Suprapubic skin (tissue), 4 donors: ENCODE results near the gene GRM1. TPM values are rescaled to one million over a fixed set of nuclear protein-coding genes. Genes with fewer than 3 reads are reported as not detected.
"Not testable (repeated sequence)": the region's sequence is repeated elsewhere in the genome, so short reads cannot be mapped to it uniquely, and the experiment has no call there.

Source experiments
- DNase-seq, 2 donors: peaks; one replicate each; pipeline ENCODE4 v3.0.0-alpha.2; 2019; ENCODE audit warnings: low spot score in 2 of 2
- H3K27ac ChIP-seq: fragments of 200-600 bp; sonication (generic); one replicate; pipeline ENCODE4 v1.5.1; 2019
- H3K27me3 ChIP-seq: fragments of 200-600 bp; sonication (generic); one replicate; pipeline ENCODE4 v1.5.1; 2019
- H3K36me3 ChIP-seq: fragments of 200-600 bp; sonication (generic); one replicate; pipeline ENCODE4 v1.5.1; 2019
- H3K4me1 ChIP-seq: fragments of 200-600 bp; sonication (generic); one replicate; pipeline ENCODE4 v1.5.1; 2019
- H3K4me3 ChIP-seq: fragments of 200-600 bp; sonication (generic); one replicate; pipeline ENCODE4 v1.5.1; 2019; ENCODE audit warnings: mild to moderate bottlenecking
- H3K9me3 ChIP-seq: fragments of 200-600 bp; sonication (generic); one replicate; pipeline ENCODE4 v1.5.1; 2019
- CTCF ChIP-seq, 2 donors: fragments of 200-600 bp in 1 of 2; fragments of 450-650 bp in 1 of 2; sonication (generic) in 1 of 2; IDR thresholded peaks; one replicate each; pipeline ENCODE4 v1.5.1; 2016 to 2019; ENCODE audit warnings: antibody characterized with exemption in 2 of 2, mild to moderate bottlenecking in 1 of 2, moderate library complexity in 1 of 2
- EP300 ChIP-seq: sonication (generic); formaldehyde crosslinking; IDR thresholded peaks from one replicate; pipeline ENCODE4 v1.6.1; 2017; ENCODE audit warnings: antibody characterized with exemption
- POLR2A ChIP-seq, 2 donors: fragments of 450-650 bp; IDR thresholded peaks; one replicate each; pipeline ENCODE4 v1.6.1; 2017; ENCODE audit warnings: antibody characterized with exemption in 2 of 2, mild to moderate bottlenecking in 2 of 2, moderate library complexity in 2 of 2
- POLR2AphosphoS5 ChIP-seq, 3 donors: sonication (generic); formaldehyde crosslinking; IDR thresholded peaks; one replicate each; pipeline ENCODE4 v1.6.1; 2017; ENCODE audit warnings: antibody characterized with exemption in 3 of 3
- WGBS: methylation state at CpG from one replicate; pipeline ENCODE4 v1.1.5; 2018; 5-methylcytosine and 5-hydroxymethylcytosine counted together
- total RNA-seq, 4 donors: library from RNA; depleted of rRNA; stranded (reverse); fragments of >200 nt; gene quantifications; one replicate each; pipeline ENCODE4 v1.1.0, GENCODE V29; 2016

The GRM1 gene
- total RNA-seq, 4 donors from 2014 or later = 0.25 to 0.48 TPM; not detected in 2

- Histone ChIP-seq H3K27me3 (no peaks in the 10 kb centered on the region), H3K4me1 (peaks cover 3% of the 10 kb centered on the region), H3K4me3 (no peak overlapping the region), H3K27ac (no peak overlapping the region), H3K9me3 (peaks cover 4% of the 10 kb centered on the region), H3K36me3 (no peaks in the 10 kb centered on the region)
- WGBS = 94% methylated on average over 18 of the region's 18 CpGs
- TF ChIP-seq EP300 (no peak), POLR2AphosphoS5 (IDR thresholded peaks at IDR 0.05) (no peak), POLR2A (IDR thresholded peaks at IDR 0.05) (no peak), CTCF (IDR thresholded peaks at IDR 0.05) (no peak)
- DNase-seq = no peak
These were observed 238.6 kb downstream of the GRM1 start for GRCh38 chr6:146267447-146267846.

- no peak for DNase-seq
- no peak overlapping the region for H3K4me3 ChIP-seq
- no peak overlapping the region for H3K27ac ChIP-seq
- peaks cover 3% of the 10 kb centered on the region for H3K4me1 ChIP-seq
- no peaks in the 10 kb centered on the region for H3K36me3 ChIP-seq
- peaks cover 4% of the 10 kb centered on the region for H3K9me3 ChIP-seq
- no peak for TF ChIP-seq POLR2AphosphoS5 (IDR thresholded peaks at IDR 0.05)
- TF ChIP-seq CTCF (IDR thresholded peaks at IDR 0.05) = no peak
- H3K27me3 ChIP-seq = no peaks in the 10 kb centered on the region
- 54% methylated on average over 1 of the region's 1 CpG for WGBS
These were observed 239.1 kb downstream of the GRM1 start for GRCh38 chr6:146267946-146268345.

GRCh38 chr6:146269482-146269881 lies 240.6 kb downstream of the GRM1 start:
- TF ChIP-seq CTCF (IDR thresholded peaks at IDR 0.05) = no peak
- TF ChIP-seq POLR2AphosphoS5 (IDR thresholded peaks at IDR 0.05) = no peak
- TF ChIP-seq POLR2A (IDR thresholded peaks at IDR 0.05) = no peak

GRCh38 chr6:146271163-146271562 lies 242.3 kb downstream of the GRM1 start:
- H3K27ac ChIP-seq, H3K4me1 ChIP-seq, H3K9me3 ChIP-seq, H3K36me3 ChIP-seq, DNase-seq, H3K4me3 ChIP-seq, H3K27me3 ChIP-seq: not testable (repeated sequence)
- WGBS = 16% methylated on average over 1 of the region's 1 CpG

More at GRCh38 chr6:146269482-146269881, 240.6 kb downstream of the GRM1 start:
- DNase-seq = no peak
- Histone ChIP-seq H3K4me1 (peaks cover 3% of the 10 kb centered on the region), H3K9me3 (peaks cover 4% of the 10 kb centered on the region), H3K27me3 (no peaks in the 10 kb centered on the region), H3K27ac (no peak overlapping the region), H3K4me3 (no peak overlapping the region), H3K36me3 (no peaks in the 10 kb centered on the region)

- DNase-seq = no peak
- no peaks in the 10 kb centered on the region for H3K27me3 ChIP-seq
- H3K4me3 ChIP-seq = no peak overlapping the region
- no peak for TF ChIP-seq POLR2AphosphoS5 (IDR thresholded peaks at IDR 0.05)
- no peak for TF ChIP-seq CTCF (IDR thresholded peaks at IDR 0.05)
- no peak for TF ChIP-seq POLR2A (IDR thresholded peaks at IDR 0.05)
- TF ChIP-seq EP300 = no peak
- no peak overlapping the region for H3K27ac ChIP-seq
- peaks cover 3% of the 10 kb centered on the region for H3K4me1 ChIP-seq
- no peaks in the 10 kb centered on the region for H3K9me3 ChIP-seq
- no peaks in the 10 kb centered on the region for H3K36me3 ChIP-seq
These were observed 244.6 kb downstream of the GRM1 start for GRCh38 chr6:146273490-146273889.

- no peak for TF ChIP-seq CTCF (IDR thresholded peaks at IDR 0.05)
- TF ChIP-seq POLR2AphosphoS5 (IDR thresholded peaks at IDR 0.05) = no peak
- TF ChIP-seq POLR2A (IDR thresholded peaks at IDR 0.05) = no peak
- TF ChIP-seq EP300 = no peak
- Histone ChIP-seq H3K36me3 (no peaks in the 10 kb centered on the region), H3K9me3 (no peaks in the 10 kb centered on the region), H3K27ac (no peak overlapping the region), H3K4me1 (no peaks in the 10 kb centered on the region), H3K27me3 (no peaks in the 10 kb centered on the region), H3K4me3 (no peak overlapping the region)
- WGBS = 71% methylated on average over 2 of the region's 2 CpGs
- DNase-seq = no peak
These were observed 248.3 kb downstream of the GRM1 start for GRCh38 chr6:146277142-146277541.
